HG02973 (cell line): Measurements from ENCODE around the gene GPN3.
"Not testable (repeated sequence)": the region's sequence is repeated elsewhere in the genome, so short reads cannot be mapped to it uniquely, and the experiment has no call there.

Source experiments
- ATAC-seq: cut with Tn5 transposase; IDR thresholded peaks from one replicate; pipeline ENCODE4 v1.9.1; 2021; ENCODE audit warnings: moderate library complexity; ENCODE audit not compliant: unreplicated experiment

GPN3 gene

DNA sequence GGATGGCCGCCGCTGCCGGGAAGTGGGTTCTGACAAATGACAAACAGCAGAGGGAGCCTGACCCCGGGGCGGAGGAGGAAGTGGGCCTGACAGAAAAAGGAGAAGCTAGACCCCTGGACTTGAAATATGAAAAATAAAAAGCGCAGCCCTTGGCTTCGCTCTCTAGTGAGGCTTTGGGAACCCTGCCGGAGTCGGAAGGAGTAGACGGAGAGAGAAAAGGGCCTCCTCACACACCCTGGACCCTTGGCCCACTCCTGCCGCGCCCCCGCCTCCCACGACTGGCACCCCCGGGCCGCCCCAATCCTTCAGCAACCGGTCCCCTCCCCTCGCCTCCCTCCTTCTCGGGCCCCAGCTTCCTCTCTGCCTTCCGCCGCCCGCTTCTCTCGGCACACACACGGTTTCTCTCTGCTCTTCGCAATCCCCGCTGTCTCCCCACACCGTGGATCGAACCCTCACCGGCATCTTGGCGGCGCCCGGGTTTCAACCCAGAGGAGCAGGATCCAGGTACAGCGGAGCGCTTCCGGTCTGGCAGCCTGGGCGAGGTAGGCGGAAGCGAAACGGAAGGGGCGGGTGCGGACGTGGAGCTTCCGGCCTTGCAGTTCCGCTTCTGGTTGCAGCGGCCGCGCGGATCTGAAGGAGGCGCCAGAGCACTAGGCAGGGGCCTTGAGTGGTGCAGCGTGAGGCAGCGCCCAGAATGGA, 18.1 kb downstream of the GPN3 start, which contains the start of gene ARPC3:
Gene ARPC3, minus strand, starts transcription at position 539 of the 699 bp plus-strand sequence. Its CDS starts 77 bp downstream, at position 462.
- ATAC-seq = peak; percentile 94

DNA sequence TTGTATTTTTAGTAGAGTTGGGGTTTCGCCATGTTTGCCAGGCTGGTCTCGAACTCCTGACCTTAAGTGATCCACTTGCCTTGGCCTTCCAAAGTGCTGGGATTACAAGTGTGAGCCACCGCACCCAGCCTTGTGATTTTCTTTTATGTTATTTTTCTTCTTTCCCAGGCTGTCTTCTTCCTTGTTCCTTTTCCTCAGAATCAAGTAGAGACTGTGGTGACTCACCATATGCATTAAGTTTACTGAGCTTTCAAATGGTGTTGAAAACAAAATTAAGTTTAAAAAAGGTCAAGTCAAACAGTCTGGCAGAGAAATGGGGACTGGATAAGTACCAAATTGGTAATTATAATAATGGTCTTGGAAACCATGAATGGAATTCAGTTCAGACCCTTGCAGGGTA, 23.6 kb downstream of the GPN3 start:
- no peak for ATAC-seq

DNA sequence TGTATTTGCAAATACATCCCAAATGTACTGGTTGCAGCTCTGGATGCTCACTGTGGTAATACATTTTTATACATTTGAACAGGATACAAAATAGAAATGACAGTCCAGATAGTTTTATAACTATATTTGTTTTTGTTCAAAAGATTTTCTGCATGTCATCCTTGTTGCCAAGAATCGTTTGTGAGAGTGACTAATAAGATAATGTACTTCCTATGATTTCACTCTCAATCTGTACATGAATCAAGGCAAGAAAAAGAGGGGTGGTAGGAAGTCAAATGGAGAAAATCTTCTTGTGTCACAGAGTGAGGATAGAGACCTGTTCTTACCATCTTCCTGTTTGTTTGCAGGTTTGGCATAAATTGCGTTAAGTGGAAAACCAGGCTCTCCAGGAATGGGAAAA, 31.8 kb downstream of the GPN3 start:
- no peak for ATAC-seq

DNA sequence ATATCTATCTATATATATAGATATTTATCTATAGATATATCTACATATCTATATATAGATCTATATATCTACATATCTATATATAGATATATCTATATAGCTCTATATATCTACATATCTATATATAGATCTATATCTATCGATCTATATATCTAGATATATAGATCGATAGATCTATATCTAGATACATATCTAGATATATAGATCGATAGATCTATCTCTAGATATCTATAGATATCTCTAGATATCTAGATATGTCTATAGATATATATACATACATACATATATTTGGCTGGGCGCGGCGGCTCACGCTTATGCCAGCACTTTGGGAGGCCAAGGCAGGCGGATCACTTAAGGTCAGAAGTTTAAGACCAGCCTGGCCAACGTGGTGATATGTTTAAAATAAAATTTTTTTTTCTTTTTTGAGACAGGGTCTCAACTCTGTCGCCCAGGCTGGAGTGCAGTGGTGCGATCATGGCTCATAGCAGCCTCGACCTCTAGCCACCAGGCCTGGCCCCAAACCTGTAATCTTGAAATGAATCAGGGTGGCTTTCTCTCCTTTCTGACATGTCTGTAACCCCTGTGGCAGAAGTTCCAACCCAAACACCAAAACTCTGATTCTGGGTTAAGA, 36.0 kb downstream of the GPN3 start:
- no peak for ATAC-seq

DNA sequence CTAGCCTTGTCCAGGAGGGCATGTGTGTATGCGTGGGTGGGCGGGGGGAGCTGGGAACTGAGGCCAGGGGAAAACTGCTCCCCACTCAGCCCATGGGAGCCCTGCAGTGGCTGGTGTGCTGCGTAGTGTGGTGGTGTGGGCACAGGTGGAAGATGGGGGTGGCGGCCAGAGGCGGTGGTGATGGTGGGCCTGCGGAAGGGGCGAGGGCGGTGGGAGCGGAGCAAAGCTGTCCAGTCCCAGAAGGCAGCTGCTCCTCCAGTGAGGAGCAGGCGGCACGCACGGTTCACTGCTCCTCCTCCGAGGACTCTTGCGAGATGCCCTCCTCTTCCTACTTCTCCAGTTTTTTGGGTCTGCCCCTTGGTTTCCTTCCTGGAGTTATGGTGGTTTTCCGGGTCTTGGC, 38.4 kb downstream of the GPN3 start:
- not testable (repeated sequence) for ATAC-seq

DNA sequence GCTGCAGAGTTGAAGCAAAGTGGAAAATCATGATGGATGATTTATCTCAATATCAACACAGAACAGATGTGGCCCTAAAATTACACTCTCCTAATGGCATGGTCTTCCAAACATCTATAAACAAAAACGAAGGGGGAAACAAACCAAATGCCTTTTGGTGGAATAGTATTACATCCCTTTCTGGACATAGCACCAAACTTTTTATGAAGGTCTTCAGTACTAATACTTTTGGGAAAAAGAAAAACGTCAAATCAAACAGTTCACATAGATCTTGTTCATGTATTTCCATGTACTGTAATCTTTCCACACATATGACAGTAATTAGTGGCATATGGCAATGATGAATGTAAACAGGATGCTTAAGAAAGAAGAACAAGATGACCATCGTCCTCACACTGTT, 41.7 kb downstream of the GPN3 start:
- no peak for ATAC-seq

DNA sequence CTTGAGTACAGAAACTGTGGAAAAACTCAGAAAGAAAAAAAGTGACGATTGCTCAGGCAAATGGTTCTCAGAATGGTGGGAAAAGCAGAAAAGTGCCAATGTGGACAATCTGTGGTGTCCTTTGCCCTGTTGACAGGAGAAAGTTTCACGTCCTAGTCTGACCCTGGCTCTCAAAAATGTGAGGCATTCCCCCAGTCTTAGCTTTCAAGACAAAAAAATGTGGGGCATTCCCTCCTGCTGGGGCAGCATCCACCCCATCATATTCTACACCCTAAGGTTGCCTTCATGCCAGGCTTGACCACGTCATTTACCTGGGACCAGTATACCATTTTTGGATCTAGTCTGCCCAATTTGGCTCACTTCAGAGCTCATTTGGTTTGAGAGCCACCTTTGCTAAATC, 43.8 kb downstream of the GPN3 start:
- no peak for ATAC-seq

DNA sequence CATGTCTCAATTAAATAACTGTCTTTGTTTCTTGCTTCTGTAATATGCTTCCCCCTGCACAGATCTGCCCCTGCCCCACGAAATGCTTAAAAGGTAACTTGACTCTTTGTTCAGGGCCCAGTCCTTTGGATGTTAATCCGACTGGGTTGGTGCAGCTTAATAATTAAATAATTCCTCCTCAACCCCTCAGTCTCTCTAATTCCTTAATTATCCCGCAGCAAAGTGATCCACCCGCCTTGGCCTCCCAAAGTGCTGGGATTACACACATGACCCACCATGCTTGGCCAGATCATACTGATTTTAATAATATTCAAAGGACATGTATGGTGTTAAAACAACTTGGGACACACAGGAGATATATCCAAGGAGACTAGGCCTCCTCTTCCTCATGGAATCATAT, 46.4 kb downstream of the GPN3 start:
- no peak for ATAC-seq

DNA sequence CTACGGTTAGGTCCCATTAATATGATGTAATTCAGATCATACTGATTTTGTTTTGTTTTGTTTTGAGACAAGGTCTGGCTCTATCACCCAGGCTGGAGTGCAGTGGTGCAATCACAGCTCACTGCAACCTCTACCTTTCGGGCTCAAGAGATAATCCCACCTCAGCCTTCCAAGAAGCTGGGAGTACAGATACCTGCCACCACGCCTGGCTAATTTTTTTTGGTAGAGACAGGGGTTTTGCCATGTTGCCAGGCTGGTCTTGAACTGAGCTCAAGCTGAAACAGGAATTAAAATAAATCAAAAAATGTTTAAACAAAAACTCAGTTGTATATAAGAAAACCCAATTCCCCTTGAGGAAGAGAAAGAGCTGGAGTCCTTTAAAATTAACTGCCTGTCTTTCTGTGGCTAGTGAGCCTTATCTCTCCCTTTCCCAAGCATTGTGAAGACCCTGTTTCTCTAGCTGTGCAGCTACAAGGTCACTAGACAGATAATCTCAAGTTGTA, 46.8 kb downstream of the GPN3 start:
- no peak for ATAC-seq

DNA sequence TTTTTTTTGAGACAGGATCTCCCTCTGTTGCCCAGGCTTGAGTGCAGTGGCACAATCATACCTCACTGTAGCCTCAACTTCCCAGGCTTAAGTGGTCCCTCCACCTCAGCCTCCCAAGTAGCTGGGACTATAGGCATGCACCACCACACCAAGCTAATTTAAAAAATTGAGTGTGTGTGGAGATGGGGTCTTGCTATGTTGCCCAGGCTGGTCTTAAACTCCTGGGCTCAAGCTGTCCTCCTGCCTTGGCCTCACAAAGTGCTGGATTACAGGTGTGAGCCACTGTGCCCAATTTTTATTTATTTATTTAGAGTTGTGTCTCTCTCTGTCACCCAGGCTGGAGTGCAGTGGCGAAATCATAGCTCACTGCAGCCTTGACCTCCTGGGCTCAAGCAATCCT, 47.4 kb downstream of the GPN3 start:
- ATAC-seq = not testable (repeated sequence)

DNA sequence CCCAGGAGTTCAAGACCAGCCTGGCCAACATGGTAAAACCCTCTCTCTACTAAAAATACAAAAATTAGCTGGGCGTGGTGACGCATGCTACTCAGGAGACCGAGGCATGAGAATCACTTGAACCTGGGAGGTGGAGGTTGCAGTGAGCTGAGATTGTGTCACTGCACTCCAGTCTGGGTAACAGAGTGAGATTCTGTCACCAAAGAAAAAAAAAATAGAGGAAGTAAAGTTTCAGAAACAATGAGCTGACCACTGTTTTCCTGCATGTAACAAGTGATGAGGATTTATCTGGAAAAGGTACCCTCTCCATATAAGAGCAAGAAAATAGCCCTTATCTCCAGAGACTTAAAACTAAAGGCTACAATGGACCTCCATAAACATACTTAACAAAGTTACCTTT, 50.9 kb downstream of the GPN3 start:
- not testable (repeated sequence) for ATAC-seq

DNA sequence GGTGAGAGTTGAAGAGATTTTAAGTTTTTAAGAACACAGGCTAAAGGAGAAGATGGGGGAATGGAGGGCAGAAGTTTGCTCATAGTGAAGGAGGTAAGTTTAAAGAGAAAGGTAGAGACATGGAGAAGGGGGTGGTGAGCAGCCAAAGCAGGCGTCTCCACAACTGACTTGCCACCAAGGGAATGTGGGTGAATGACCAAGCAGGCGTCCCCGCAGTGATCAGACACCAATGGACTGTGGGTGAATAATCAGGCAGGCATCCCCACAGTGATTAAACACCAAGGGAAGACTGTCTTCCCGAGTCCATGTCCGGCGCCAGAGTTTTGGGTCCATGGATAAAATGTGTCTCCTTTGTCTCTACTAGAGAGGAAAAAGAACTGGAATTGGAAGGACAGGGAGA, 58.0 kb downstream of the GPN3 start:
- not testable (repeated sequence) for ATAC-seq

DNA sequence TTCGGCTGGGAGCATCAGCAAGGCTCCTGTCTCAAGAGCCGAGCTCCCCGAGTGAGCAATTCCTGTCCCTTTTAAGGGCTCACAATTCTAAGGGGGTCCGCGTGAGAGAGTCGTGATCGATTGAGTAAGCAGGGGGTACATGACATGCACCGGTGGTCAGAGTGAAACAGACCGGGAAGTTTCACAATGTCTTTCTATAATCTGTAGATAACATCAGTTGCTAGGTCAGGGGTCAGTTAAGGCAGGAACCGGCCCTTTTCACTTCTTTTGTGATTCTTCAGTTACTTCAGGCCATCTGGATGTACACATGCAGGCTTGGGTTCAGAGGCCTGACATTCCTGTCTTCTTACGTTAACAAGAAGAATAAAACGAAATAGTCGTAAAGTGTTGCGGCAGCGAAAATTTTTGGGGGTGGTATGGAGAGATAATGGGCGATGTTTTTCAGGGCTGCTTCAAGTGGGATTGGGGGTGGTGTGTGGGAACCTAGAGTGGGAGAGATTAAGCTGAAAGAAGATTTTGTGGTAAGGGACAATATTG, 62.9 kb downstream of the GPN3 start:
- not testable (repeated sequence) for ATAC-seq

DNA sequence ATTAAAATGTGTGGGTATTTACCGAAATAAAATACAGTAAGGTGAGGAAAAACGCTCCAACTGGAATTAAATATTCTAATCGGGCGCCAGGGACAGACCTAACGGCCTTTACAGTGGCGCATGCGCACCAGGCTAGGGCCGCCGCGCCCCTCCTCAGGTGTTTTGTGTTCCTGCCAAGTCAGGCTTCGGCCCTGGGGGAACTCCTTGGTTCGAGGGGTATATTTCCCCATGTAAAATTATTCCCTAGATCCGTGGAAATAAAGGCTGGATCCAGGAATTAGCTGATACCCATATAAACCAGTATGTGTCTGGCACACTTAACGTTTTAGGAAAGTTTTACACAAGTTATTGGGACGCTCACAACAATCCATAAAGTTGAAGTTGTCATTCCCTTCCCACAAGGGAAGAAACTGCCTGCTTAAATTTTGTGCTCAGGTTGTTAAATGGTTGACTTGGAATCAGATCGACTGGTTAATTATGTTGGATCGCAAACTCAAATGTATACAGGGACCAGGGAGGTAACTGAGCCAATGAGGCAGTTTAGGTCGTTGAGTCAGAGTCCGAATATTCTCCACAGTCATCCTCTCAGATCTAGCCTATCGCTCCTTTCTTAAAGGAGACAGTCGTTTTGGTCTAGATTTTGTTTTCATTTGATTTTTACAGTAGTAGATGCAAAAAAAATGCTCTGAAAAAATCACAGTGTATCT, 63.9 kb downstream of the GPN3 start:
- ATAC-seq = peak; percentile 40

DNA sequence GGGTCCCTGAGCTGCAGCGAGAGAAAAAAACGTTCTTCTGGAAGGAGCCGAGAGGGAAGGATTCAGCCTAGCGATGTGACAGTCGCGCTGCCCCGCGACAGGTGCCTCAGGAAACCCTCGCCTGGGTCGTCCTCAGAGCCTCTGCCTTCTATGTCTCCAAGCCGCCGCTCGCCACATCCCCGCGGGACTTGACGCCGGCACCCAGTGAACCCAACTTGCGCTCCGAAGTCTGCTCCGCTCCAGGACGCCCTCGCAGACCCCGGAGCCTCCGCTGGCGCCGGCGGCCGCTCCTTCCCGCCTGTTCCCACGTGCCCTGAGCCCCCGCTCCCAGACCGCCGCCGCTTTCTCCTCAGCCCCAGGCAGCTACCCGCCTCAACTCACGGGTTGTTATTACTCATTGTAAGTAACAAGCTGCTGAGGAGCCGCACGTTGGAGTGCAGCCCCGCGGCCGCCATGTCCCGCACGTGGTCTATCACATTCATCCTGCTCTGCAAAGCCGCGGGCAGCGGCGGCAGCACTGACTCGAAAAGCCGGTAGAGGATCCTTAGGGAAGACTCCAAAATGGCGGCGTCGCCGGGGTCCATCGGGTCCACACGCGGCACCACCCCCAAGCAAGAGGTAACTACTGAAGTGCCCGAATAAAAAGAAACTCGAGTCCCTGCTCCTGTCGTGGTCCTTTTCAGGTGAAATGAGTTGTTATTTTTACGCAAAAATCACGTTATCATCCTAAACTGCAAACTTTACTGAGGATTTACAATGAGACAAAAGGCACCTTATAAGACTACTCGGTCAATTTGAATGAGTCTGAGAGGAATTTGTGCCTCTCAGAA, 64.7 kb downstream of the GPN3 start, which contains the start of gene ANAPC7:
Gene ANAPC7, minus strand, starts transcription at position 563 of the 830 bp plus-strand sequence. Its CDS starts 81 bp downstream, at position 482.
- peak; percentile 72 for ATAC-seq
